Endothelial cell of umbilical vein (primary cell): ENCODE measurements around the gene FLRT1. TPM values are rescaled to one million over a fixed set of nuclear protein-coding genes. Genes with fewer than 3 reads are reported as not detected.

ENCODE experiments used
- BruUV-seq: library from RNA; stranded (reverse); fragments of 400-500 nt; replicated peaks from 2 replicates; lab custom pipeline; 2021; lab: Mats Ljungman, UMichigan
- CTCF ChIA-PET: fragments of 300-600, 350-600 bp; sonication (Branson Sonifier 250); formaldehyde crosslinking; loops from one replicate; lab custom pipeline; 2021; ENCODE audit warnings: antibody characterized with exemption, inconsistent platforms; lab: Charles Lee
- POLR2A ChIA-PET: fragments of 300-600, 350-600 bp; sonication (Branson Sonifier 250); formaldehyde crosslinking; loops from one replicate; lab custom pipeline; 2021; ENCODE audit warnings: antibody characterized with exemption, inconsistent platforms; lab: Charles Lee
- DNase-seq: peaks from one replicate; pipeline ENCODE4 v3.0.0-alpha.2; 2011; ENCODE audit warnings: low read depth, low spot score
- FAIRE-seq: peaks from 2 replicates; lab custom pipeline; 2011; peaks lifted over from hg19 to GRCh38; lab: Jason Lieb, UNC
- H2AFZ ChIP-seq: 2 replicates; pipeline ENCODE4 v1.6.0; 2012; ENCODE audit warnings: low read depth, low read length, control low read depth, inconsistent platforms
- H3K27ac ChIP-seq: 2 replicates; pipeline ENCODE4 v1.5.1; 2011; ENCODE audit warnings: low read depth, mild to moderate bottlenecking, control low read depth, low read length, moderate library complexity; ENCODE audit not compliant: insufficient read depth
- H3K27me3 ChIP-seq, 2 experiments: 2 replicates each; pipeline versions ENCODE4 v1.6.0 to v1.6.1; 2011; ENCODE audit warnings: low read length in 2 of 2, mixed read lengths in 1 of 2; ENCODE audit not compliant: control insufficient read depth in 2 of 2, insufficient read depth in 2 of 2
- H3K36me3 ChIP-seq, 2 experiments: 2 replicates in 1 of 2; 3 replicates in 1 of 2; pipeline ENCODE4 v1.5.1; 2011; ENCODE audit warnings: low read length in 2 of 2, mild to moderate bottlenecking in 1 of 2, moderate library complexity in 1 of 2; ENCODE audit not compliant: control insufficient read depth in 2 of 2, insufficient read depth in 2 of 2; ENCODE audit errors: extremely low read depth in 1 of 2
- H3K4me1 ChIP-seq: 3 replicates; pipeline ENCODE4 v1.5.1; 2011; ENCODE audit warnings: mild to moderate bottlenecking, low read length; ENCODE audit not compliant: control insufficient read depth, insufficient read depth; ENCODE audit errors: extremely low read depth
- H3K4me2 ChIP-seq: 2 replicates; pipeline ENCODE4 v1.6.1; 2011; ENCODE audit warnings: low read length, control low read depth, mixed read lengths; ENCODE audit not compliant: insufficient read depth
- H3K4me3 ChIP-seq, 3 experiments: fragments of 200-600 bp in 1 of 3; sonication (generic), shearing (Covaris generic) in 1 of 3; replicated peaks in 1 of 3; 2 replicates each; pipeline ENCODE4 v1.5.1; 2011 to 2016; ENCODE audit warnings: control low read depth in 3 of 3, low read length in 3 of 3, mild to moderate bottlenecking in 2 of 3, inconsistent platforms in 1 of 3, low read depth in 1 of 3, moderate library complexity in 1 of 3; ENCODE audit not compliant: insufficient read depth in 1 of 3
- H3K79me2 ChIP-seq: 2 replicates; pipeline ENCODE4 v1.6.0; 2012; ENCODE audit warnings: low read length, inconsistent platforms; ENCODE audit not compliant: control insufficient read depth, insufficient read depth
- H3K9ac ChIP-seq: replicated peaks from 2 replicates; pipeline ENCODE3; 2011; ENCODE audit warnings: low read length, control low read depth; ENCODE audit not compliant: insufficient read depth; ENCODE audit errors: extremely low read depth
- H3K9me1 ChIP-seq: replicated peaks from 3 replicates; pipeline ENCODE4 v1.6.0; 2011; ENCODE audit warnings: mild to moderate bottlenecking, low read length; ENCODE audit not compliant: control insufficient read depth, insufficient read depth; ENCODE audit errors: extremely low read depth
- H3K9me3 ChIP-seq: replicated peaks from 2 replicates; pipeline ENCODE4 v1.5.1; 2012; ENCODE audit warnings: low read length, inconsistent platforms; ENCODE audit not compliant: control insufficient read depth, insufficient read depth
- H4K20me1 ChIP-seq: replicated peaks from 2 replicates; pipeline ENCODE3; 2011; ENCODE audit warnings: mild to moderate bottlenecking, low read length; ENCODE audit not compliant: control insufficient read depth, insufficient read depth; ENCODE audit errors: extremely low read depth
- EZH2 ChIP-seq: IDR thresholded peaks from 2 replicates; pipeline ENCODE4 v1.6.1; 2012; ENCODE audit warnings: borderline replicate concordance, low read depth, mild to moderate bottlenecking, moderate library complexity, low read length, inconsistent platforms; ENCODE audit not compliant: severe bottlenecking
- FOS ChIP-seq: IDR thresholded peaks from 2 replicates; pipeline ENCODE4 v1.6.1; 2011; ENCODE audit warnings: mild to moderate bottlenecking, low read length, moderate library complexity, borderline replicate concordance; ENCODE audit not compliant: insufficient read depth
- GATA2 ChIP-seq: IDR thresholded peaks from 2 replicates; pipeline ENCODE4 v1.7.0; 2011; ENCODE audit warnings: low read depth, mild to moderate bottlenecking, moderate library complexity, mixed read lengths, low read length; ENCODE audit not compliant: insufficient read length, insufficient read depth
- JUN ChIP-seq: IDR thresholded peaks from 2 replicates; pipeline ENCODE4 v1.6.1; 2011; ENCODE audit warnings: borderline replicate concordance, low read depth; ENCODE audit not compliant: insufficient read length, insufficient read depth
- MYC ChIP-seq: IDR thresholded peaks from one replicate; pipeline ENCODE4 v1.6.1; 2011; ENCODE audit warnings: mild to moderate bottlenecking, low read depth, low read length
- POLR2A ChIP-seq: IDR thresholded peaks from 2 replicates; pipeline ENCODE4 v1.6.1; 2012; ENCODE audit warnings: low read depth, mild to moderate bottlenecking, control low read depth, low read length
- POLR2AphosphoS5 ChIP-seq: IDR thresholded peaks from 2 replicates; pipeline ENCODE4 v1.6.1; 2012; ENCODE audit warnings: low read depth, mild to moderate bottlenecking, control low read depth, low read length, moderate library complexity; ENCODE audit not compliant: insufficient read depth
- dilution Hi-C: fragments of 300-500 bp; cut with MboI; formaldehyde crosslinking; loops from one replicate; pipeline ENCODE4 v1.15.0; 2019; ENCODE audit warnings: low sequenced_read_pairs; ENCODE audit not compliant: extremely low pct_ligation_motif_present
- intact Hi-C: fragments of 100-400 bp; cut with micrococcal nuclease; formaldehyde crosslinking; loops from one replicate; pipeline ENCODE4 v1.10.0; 2022
- polyA plus RNA-seq, 4 experiments: library from polyadenylated mRNA; depleted of rRNA in 3 of 4; stranded (reverse) in 3 of 4; unstranded in 1 of 4; fragments of >200 nt; gene quantifications; 2 replicates each; pipeline versions ENCODE4 v1.2.1 to v1.2.3, GENCODE V29; 2011 to 2012; ENCODE audit warnings: missing spikeins in 1 of 4
- total RNA-seq: library from RNA; stranded (reverse); gene quantifications from 2 replicates; pipeline ENCODE4 v1.2.3, GENCODE V29; 2021
- TF ChIP-seq, protein P1 (sequence below), 2 donors: IDR thresholded peaks; 1 replicate in 1 of 2; 2 replicates in 1 of 2; pipeline ENCODE4 v1.5.1; 2011; ENCODE audit warnings: low read length in 2 of 2, mild to moderate bottlenecking in 2 of 2, moderate library complexity in 2 of 2, control low read depth in 1 of 2, inconsistent platforms in 1 of 2, low read depth in 1 of 2; ENCODE audit not compliant: insufficient read depth in 1 of 2; ENCODE audit errors: extremely low read depth in 1 of 2
- TF ChIP-seq, protein P2 (sequence below): IDR thresholded peaks from 2 replicates; pipeline ENCODE4 v1.6.1; 2011; ENCODE audit not compliant: insufficient read depth, insufficient read length

Gene FLRT1
- total and polyA plus RNA-seq, 2 donors (not counting 3 experiments of a cell fraction or from before 2014, with no cell fraction given) = not detected

DNA sequence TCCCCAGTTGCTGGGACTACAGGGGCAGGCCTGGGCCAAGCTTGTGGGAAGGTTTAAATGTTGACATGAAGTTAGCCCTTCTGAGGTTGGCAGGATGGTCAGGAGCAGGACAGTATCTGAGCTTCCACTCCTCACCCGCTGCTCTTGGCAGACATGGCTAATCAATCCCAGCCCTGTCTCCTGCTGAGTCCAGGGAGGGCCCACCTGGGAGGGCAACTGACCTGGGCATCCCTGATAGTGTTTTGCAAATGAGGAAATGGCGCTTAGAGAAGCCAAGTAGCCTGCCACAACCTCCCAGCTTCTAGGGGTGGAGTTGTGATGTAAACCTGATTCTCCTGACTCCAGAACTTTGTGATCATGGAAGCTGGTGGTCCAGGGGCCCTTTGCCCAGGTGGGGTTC is 16.7 kb downstream of the FLRT1 start:
- DNase-seq (no peak), FAIRE-seq (no peak)
- H3K9me1 ChIP-seq = no peaks in the 10 kb centered on the region
- H3K4me3 ChIP-seq = no peak overlapping the region
- BruUV-seq = no TSS peak
- no peak overlapping the region for H3K4me2 ChIP-seq
- no peak overlapping the region for H3K27ac ChIP-seq
- POLR2A ChIA-PET = no interaction called here
- dilution Hi-C loops = no loop called here
- H2AFZ ChIP-seq = no peak overlapping the region
- no peak overlapping the region for H3K9ac ChIP-seq
- no peaks in the 10 kb centered on the region for H3K27me3 ChIP-seq
- intact Hi-C loops = no loop called here
- no peaks in the 10 kb centered on the region for H3K9me3 ChIP-seq
- H3K36me3 ChIP-seq = no peaks in the 10 kb centered on the region
- no peaks in the 10 kb centered on the region for H3K79me2 ChIP-seq
- no peaks in the 10 kb centered on the region for H4K20me1 ChIP-seq
- H3K4me1 ChIP-seq = no peaks in the 10 kb centered on the region
- no peak for TF ChIP-seq GATA2
- no peak for TF ChIP-seq FOS
- TF ChIP-seq, protein P1, sequence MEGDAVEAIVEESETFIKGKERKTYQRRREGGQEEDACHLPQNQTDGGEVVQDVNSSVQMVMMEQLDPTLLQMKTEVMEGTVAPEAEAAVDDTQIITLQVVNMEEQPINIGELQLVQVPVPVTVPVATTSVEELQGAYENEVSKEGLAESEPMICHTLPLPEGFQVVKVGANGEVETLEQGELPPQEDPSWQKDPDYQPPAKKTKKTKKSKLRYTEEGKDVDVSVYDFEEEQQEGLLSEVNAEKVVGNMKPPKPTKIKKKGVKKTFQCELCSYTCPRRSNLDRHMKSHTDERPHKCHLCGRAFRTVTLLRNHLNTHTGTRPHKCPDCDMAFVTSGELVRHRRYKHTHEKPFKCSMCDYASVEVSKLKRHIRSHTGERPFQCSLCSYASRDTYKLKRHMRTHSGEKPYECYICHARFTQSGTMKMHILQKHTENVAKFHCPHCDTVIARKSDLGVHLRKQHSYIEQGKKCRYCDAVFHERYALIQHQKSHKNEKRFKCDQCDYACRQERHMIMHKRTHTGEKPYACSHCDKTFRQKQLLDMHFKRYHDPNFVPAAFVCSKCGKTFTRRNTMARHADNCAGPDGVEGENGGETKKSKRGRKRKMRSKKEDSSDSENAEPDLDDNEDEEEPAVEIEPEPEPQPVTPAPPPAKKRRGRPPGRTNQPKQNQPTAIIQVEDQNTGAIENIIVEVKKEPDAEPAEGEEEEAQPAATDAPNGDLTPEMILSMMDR (IDR thresholded peaks at IDR 0.05; ENCODE audit: extremely low read depth in 1 of 2, insufficient read depth in 1 of 2, low read depth in 1 of 2, low read length in 2 of 2) = no peak
- no peak for TF ChIP-seq POLR2A
- TF ChIP-seq, protein P2, sequence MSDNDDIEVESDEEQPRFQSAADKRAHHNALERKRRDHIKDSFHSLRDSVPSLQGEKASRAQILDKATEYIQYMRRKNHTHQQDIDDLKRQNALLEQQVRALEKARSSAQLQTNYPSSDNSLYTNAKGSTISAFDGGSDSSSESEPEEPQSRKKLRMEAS = no peak
- TF ChIP-seq EZH2 = no peak
- no peak for TF ChIP-seq JUN
- no peak for TF ChIP-seq POLR2AphosphoS5
- no peak for TF ChIP-seq MYC
- CTCF ChIA-PET = no interaction called here
